ENCODE measurements around the gene ALKBH3.

ALKBH3 gene

GRCh38 chr11:43880640-43881159 is at the start of gene ALKBH3:
Gene ALKBH3, plus strand, starts transcription at chr11:43880831. Its CDS starts 1,822 bp downstream, at chr11:43882653.
- DNase-seq (ENCODE audit: low read depth in 1 of 2, low spot score in 1 of 2): peak; percentile 80 to 85

DNA sequence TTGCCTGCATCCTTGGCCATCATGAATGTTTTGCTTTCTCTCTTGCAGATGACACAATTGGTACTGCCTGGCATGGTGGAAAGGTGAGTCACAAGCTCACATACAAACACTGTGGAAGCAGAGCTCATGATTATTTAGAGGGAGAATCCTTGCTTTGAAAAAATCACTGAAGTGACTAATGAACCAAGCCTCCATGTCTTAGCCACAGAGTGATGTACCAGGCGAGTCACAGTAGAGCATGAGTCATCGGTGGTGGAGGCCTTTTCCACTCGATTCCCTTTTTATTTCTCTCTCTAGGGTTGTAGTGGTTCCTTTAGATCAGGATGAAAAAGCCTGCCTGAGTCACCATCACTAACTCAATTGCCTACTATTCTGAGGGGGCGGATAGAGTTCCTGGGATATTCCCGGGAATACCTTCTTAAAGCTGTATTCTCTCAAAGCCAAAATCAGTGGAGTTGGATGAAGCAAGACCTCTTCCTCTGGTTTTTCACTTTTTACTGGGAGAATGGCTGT is 49.6 kb upstream of the ALKBH3 start:
- DNase-seq (ENCODE audit: low read depth in 1 of 2, low spot score in 1 of 2): peak in 1 of 2 donors; percentile 12

DNA sequence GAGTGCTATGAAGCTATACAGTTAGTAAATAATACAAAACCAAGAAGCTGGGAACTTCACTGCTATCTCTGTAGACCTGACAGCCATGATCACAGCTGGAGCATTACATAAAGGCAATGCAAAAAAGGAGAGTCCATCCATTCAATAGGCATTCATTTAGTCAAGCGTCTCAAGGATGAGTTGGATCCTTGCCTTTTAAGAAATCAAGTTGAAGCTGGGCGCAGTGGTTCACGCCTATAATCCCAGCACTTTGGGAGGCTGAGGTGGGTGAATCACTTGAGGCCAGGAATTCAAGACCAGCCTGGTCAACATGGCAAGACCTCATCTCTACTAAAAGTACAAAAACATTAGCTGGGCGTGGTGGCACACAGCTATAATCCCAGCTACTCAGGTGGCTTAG is 48.1 kb upstream of the ALKBH3 start:
- DNase-seq (ENCODE audit: low read depth in 1 of 2, low spot score in 1 of 2): no peak

- no peak for DNase-seq (ENCODE audit: low read depth in 1 of 2, low spot score in 1 of 2)
Measured at GRCh38 chr11:43833657-43834073, 47.0 kb upstream of the ALKBH3 start.

GRCh38 chr11:43834286-43834685 is 46.3 kb upstream of the ALKBH3 start:
- DNase-seq (ENCODE audit: low read depth in 1 of 2, low spot score in 1 of 2): no peak

DNA sequence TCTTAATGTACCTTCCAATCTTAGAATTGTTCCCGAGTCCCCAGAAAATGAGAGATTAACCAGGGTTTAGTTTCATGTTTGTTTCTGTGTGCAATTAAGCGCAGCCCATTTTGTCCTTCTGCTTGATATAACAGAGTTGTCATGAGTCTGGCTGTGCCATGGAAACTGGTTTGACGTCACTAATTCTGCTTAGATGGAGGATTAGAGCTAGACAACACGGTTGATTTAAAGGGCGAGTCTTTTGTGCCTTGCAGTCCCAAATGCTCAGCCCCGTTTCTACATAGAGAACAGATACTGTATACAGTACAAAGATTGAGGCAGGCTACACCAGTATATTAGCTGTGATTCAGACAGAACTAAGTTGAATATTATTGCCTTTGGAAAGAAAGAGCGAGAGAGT is 45.5 kb upstream of the ALKBH3 start:
- DNase-seq (ENCODE audit: low read depth in 1 of 2, low spot score in 1 of 2): no peak

GRCh38 chr11:43837879-43838278 is 42.8 kb upstream of the ALKBH3 start:
- no peak for DNase-seq (ENCODE audit: low read depth in 1 of 2, low spot score in 1 of 2)

DNA sequence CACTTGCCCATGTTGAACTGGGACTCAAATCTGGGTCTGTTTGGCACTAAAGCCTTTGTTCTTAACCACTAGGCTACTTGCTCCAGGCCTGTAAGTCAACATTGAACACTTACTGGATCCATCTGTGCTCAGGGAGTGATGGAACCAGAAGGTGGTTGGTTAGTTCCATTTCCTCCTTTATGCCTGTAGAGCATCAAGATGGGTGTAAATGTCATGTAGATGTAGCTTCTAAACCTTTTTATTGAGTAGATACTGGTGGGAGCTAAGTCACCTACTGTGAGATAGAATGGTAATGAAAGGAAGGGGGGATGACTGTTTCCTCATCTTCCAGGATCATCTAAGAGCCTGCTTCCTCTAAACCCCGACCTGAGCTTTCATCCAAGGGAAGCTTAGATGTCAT is 38.6 kb upstream of the ALKBH3 start:
- no peak for DNase-seq (ENCODE audit: low read depth in 1 of 2, low spot score in 1 of 2)

GRCh38 chr11:43845816-43846215 is 34.8 kb upstream of the ALKBH3 start:
- no peak for DNase-seq (ENCODE audit: low read depth in 1 of 2, low spot score in 1 of 2)

GRCh38 chr11:43852057-43852636 is 28.5 kb upstream of the ALKBH3 start:
- peak in 1 of 2 donors; percentile 37 for DNase-seq (ENCODE audit: low read depth in 1 of 2, low spot score in 1 of 2)

- no peak for DNase-seq (ENCODE audit: low read depth in 1 of 2, low spot score in 1 of 2)
Measured at GRCh38 chr11:43853781-43854180, 26.9 kb upstream of the ALKBH3 start.

DNA sequence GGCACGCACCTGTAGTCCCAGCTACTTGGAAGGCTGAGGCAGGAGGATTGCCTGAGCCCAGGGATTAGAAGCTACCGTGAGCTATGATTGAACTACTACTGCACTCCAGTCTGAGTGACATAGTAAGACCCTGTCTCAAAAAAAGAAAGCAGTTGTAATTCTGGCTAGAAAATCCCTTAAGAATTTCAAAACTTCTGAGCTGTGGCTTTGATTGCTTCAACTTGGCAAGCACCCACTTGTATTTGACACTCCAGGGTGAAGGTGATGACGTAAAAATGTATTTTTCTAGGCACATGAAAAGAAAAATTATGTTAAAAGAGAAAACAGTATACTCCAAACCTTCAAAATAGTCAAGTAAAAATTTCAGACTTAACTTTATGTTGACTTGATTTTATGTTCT is 23.6 kb upstream of the ALKBH3 start:
- no peak for DNase-seq (ENCODE audit: low read depth in 1 of 2, low spot score in 1 of 2)

DNA sequence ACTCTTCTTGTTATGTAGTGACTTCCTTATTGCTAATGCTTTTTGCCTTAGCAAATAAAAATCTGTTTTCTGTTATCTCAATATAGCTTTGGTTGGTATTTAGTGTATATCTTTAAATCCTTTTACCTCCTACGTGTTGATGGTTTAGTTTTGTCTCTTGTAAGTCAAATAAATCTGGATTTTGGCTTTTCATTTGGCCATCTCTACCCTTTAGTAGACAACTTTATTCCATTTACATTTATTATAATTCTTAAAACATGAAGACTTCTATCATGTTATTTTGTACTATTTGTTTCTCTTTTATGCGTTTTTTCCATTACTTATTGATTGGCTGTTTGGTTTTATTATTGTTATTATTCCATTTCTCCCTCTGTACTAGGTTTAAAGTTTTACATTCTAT is 19.5 kb upstream of the ALKBH3 start:
- no peak for DNase-seq (ENCODE audit: low read depth in 1 of 2, low spot score in 1 of 2)

DNA sequence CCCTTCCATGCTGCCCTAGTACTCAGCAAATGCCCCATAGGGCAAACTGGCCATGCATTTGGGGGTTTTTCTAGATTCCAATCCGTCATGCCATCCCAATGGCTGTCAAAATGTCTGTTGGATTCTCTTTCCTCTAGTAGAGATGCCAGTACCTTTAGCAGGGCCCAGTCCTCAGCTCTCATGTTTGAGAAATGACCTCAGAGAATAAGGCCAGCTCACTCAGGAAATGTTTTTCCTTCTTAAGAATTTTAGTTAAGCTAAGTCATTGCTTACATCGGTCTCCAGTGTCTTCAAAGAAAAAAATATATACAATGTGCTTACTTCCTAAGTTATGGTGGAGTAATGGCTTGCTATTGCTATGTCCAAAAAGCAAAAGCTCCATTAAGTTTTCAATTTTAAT is 14.1 kb upstream of the ALKBH3 start:
- no peak for DNase-seq (ENCODE audit: low read depth in 1 of 2, low spot score in 1 of 2)

- no peak for DNase-seq (ENCODE audit: low read depth in 1 of 2, low spot score in 1 of 2)
Measured at GRCh38 chr11:43866969-43867368, 13.7 kb upstream of the ALKBH3 start.

DNA sequence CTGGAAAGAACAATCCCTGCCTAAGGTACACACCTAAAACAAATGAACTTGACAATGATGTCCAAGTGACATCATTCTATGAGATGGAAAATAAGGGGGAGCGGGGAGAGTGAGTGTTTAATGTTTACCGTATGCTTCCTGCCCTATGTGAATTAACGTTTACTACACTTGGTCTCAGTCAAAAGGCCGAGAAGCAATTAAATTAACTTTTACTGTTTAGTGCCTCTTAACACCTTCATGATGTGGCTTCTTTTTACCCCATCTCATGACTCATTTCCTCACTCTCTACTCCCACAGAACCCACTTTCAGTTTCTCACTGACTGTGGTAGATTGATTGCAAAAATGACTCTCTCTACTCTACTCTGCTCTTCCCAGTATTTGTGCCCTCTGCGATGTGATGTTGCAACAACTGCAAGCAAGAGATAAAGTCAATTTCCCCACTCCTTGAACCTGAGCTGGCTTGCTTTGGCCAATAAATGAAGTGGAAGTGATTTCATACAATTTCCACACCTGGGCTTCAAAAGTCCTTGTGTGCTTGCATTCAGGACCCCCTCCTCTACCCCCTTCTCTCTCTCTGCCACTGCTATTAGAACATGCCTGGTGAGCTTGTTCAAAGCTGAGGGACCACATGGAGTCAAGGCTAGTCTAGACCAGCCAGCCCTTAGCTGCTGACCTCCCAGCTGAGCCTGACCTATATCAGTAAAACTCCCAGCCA is 11.6 kb upstream of the ALKBH3 start:
- no peak for DNase-seq (ENCODE audit: low read depth in 1 of 2, low spot score in 1 of 2)

GRCh38 chr11:43871051-43871450 is 9.6 kb upstream of the ALKBH3 start:
- DNase-seq (ENCODE audit: low read depth in 1 of 2, low spot score in 1 of 2): no peak

DNA sequence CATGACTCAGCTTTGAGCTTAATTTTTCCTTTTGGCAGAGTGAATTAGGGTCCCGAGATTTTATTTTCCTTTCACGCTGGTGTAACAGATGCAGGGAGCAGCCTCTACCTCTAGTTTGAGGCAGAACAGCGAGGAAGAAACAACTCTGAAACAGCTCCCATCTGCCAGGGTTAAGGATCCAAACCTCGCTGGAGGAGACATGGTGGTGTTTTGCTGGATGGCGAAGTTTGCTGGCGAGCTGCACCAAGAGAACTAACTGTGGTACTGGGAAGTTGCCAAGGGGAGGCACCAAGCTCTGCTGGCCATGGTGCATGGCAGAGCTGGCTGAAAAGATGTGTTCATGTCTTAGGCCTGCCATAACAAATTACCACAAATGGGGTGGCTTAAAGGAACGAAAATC is 7.6 kb upstream of the ALKBH3 start:
- DNase-seq (ENCODE audit: low read depth in 1 of 2, low spot score in 1 of 2): no peak

DNA sequence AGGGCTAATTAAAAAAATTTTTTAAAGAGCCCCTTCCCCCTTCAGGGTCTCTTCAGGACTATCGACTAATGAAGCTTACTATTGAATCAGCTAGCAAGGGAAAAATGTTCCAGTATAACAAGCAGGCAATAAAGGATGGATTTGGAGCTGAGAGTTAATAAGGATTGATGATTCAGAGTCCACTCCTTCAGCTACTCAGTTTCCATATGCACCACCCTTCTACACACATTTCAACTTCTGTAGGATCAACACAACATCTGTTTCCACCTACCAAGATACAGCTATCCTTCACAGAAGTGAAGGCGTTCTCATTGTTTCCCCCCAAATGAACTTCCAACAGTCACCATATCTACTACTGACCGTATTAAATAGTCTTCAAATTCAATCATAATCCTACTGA is 6.6 kb upstream of the ALKBH3 start:
- no peak for DNase-seq (ENCODE audit: low read depth in 1 of 2, low spot score in 1 of 2)

- DNase-seq (ENCODE audit: low read depth in 1 of 2, low spot score in 1 of 2): no peak
Measured at GRCh38 chr11:43874738-43875137, 5.9 kb upstream of the ALKBH3 start.

- DNase-seq (ENCODE audit: low read depth in 1 of 2, low spot score in 1 of 2): no peak
Measured at GRCh38 chr11:43879789-43880639, 617 bp upstream of the ALKBH3 start.

GRCh38 chr11:43892851-43893250 is 12.2 kb downstream of the ALKBH3 start:
- no peak for DNase-seq (ENCODE audit: low read depth in 1 of 2, low spot score in 1 of 2)

Measured in stimulated activated CD4-positive, alpha-beta T cell treated with anti-CD3 and anti-CD28 coated beads, Interleukin-15, amount 100 ng/mL, for 1 hour (primary cell).